ENCODE data around the gene TUBB8B. TPM values are rescaled to one million over a fixed set of nuclear protein-coding genes. Genes with fewer than 3 reads are reported as not detected.
"Not testable (repeated sequence)": the region's sequence is repeated elsewhere in the genome, so short reads cannot be mapped to it uniquely, and the experiment has no call there.

Gene TUBB8B
- total RNA-seq, 3 donors from 2014 or later = 0.66 TPM; not detected in 2

DNA sequence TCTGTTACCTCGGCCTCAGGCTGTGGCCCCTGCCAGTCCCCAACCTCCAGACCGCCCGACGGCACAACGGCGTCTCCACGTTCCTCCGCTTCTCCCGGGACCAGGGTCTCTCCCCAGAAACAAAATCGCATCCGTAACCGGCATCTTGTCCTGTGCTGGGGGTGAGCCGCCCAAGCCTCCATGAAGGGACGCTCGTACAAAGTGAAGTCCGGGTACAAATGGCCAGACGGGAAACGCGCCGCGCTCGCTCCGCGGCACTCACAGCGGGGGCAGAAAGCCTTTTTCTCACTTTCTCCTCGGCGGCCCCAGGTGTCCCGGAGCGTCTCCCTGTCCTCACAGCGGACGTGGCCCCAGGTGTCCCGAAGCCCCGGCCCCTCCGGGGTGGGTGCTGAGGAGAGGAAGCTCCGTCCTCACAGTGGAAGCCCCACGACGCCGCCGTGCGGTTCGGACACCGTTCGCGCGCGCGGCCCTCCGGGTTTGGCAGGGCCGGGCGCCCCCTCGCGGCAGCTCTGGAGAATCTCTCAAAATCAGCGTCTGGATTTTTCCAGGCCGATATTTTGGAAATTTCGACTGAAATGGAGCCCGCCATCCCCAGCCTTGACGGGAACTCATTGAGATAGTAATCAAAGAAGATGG lies 26.2 kb upstream of the TUBB8B start:
- DNase-seq (ENCODE audit: low spot score in 2 of 2); H3K9me3 ChIP-seq; H3K36me3 ChIP-seq; H3K27me3 ChIP-seq; H3K27ac ChIP-seq; intact Hi-C loops (cut with DNase I; ENCODE audit: low total_unique reads); H3K4me1 ChIP-seq: not testable (repeated sequence)
- peak overlapping the region in 1 of 3 donors; percentile 25 for H3K4me3 ChIP-seq

DNA sequence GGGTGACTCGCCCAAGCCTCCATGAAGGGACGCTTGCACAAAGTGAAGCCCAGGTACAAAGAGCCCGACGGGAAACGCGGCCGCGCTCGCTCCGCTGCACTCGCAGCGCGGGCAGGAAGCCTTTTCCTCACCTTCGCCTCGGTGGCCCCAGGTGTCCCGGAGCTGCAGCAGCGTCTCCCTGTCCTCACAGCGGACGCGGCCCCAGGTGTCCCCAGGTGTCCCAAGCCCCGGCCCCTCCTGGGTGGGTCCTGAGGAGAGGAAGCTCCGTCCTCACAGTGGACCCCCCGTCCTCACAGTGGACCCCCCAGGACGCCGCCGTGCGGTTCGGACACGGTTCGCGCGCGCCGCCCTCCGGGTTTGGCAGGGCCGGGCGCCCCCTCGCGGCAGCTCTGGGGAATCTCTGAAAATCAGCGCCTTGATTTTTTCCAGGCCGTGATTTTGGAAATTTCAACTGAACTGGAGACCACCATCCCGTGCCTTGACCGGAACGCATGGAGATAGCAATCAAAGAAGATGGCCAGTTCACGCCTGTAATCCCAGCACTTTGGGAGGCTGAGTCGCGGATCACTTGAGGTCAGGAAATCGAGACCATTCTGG lies 23.9 kb upstream of the TUBB8B start:
- H3K27ac ChIP-seq; H3K9me3 ChIP-seq; H3K4me3 ChIP-seq; intact Hi-C loops (cut with DNase I; ENCODE audit: low total_unique reads); H3K36me3 ChIP-seq; H3K4me1 ChIP-seq; DNase-seq (ENCODE audit: low spot score in 2 of 2); H3K27me3 ChIP-seq: not testable (repeated sequence)

DNA sequence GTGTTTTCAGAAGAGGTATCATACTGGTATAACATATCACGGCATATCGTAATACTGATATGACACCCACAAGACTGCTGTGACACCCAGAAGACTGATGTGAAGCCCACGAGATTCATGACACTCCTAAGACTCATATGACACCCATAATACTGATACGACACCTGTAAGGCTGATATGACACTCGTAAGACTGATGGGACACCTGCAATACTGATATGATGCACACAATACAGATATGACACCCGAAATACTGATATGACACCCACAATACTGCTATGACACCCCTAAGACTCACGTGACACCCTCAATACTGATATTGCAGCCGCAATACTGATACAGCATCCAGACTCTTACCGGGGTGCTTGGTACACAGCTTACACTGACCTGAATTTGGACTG lies 18.3 kb upstream of the TUBB8B start:
- DNase-seq (ENCODE audit: low spot score in 2 of 2); H3K36me3 ChIP-seq; H3K27me3 ChIP-seq; H3K4me1 ChIP-seq; H3K4me3 ChIP-seq; H3K27ac ChIP-seq; intact Hi-C loops (cut with DNase I; ENCODE audit: low total_unique reads); H3K9me3 ChIP-seq: not testable (repeated sequence)

DNA sequence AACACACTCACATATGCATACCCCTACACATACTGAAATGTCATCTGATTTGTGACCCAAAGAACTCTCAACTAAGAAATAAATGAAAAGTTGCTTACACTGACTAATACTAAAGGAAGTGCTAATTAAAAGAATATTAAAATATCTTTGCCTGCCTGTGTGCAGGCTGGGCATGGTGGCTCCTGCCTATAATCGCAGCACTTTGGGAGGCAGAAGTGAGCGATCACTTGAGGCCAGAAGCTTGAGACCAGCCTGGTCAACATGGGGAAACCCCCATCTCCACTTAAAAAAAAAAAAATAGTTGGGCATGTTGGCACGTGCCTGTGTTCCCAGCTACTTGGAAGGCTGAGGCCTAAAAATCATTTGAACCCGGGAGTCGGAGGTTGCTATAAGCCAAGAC lies 14.9 kb upstream of the TUBB8B start:
- H3K36me3 ChIP-seq; H3K9me3 ChIP-seq; H3K27ac ChIP-seq; intact Hi-C loops (cut with DNase I; ENCODE audit: low total_unique reads); H3K27me3 ChIP-seq; H3K4me1 ChIP-seq; DNase-seq (ENCODE audit: low spot score in 2 of 2); H3K4me3 ChIP-seq: not testable (repeated sequence)

DNA sequence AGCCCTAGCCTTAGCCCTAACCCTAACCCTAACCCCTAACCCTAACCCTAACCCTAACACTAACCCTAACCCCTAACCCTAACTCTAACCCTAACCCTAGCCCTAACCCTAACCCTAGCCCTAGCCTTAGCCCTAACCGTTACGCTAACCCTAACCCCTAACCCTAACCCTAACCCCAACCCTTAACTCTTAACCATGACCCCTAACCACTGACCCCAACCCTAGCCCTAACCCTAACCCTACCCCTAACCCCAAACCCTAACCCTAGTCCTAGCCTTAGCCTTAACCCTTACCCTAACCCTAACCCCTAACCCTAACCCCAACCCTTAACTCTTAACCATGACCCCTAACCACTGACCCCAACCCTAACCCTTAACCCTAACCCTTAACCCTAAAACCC lies 14.2 kb upstream of the TUBB8B start:
- H3K27ac ChIP-seq; H3K4me3 ChIP-seq; H3K4me1 ChIP-seq; DNase-seq (ENCODE audit: low spot score in 2 of 2); H3K9me3 ChIP-seq; H3K36me3 ChIP-seq; H3K27me3 ChIP-seq; intact Hi-C loops (cut with DNase I; ENCODE audit: low total_unique reads): not testable (repeated sequence)

DNA sequence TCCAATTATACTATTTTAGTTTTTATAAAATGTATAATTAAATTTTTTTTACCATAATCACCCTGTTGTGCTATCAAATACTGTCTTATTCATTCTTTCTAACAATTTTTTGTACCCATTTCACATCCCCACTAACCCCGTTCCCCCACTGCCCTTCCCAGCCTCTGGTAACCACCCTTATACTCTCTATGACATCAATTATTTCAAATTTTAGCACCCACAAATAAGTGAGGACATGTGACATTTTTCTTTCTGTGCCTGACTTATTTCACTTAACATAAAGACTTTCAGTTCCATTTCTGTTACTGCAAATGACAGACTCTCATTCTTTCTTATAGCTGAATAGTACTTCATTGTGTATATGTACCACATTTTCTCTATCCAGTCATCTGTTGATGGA lies 5.0 kb upstream of the TUBB8B start:
- H3K4me1 ChIP-seq, H3K27me3 ChIP-seq: not testable (repeated sequence)

DNA sequence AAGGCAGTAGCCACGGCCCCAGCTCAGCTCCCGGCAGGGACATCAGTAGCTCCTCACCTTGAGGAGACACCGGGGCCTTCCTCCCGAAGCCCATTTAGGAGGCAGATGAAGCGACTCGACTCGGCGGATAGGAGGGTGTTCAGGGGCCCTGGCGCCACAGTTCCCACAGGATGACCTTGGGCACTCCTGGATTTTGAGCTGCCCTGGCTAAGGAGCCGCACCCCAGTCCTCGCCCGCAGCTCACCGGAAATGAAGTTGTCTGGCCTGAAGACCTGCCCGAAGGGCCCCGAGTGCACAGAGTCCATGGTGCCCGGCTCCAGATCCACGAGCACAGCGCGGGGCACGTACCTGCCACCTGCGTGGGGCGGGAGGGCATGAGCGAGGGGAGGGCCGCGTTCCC lies 719 bp downstream of the TUBB8B start:
- H3K4me3 ChIP-seq; H3K27ac ChIP-seq; H3K36me3 ChIP-seq; intact Hi-C loops (cut with DNase I; ENCODE audit: low total_unique reads); H3K27me3 ChIP-seq; DNase-seq (ENCODE audit: low spot score in 2 of 2); H3K4me1 ChIP-seq; H3K9me3 ChIP-seq: not testable (repeated sequence)

More for the DNA sequence above, 5.0 kb upstream of the TUBB8B start:
- H3K9me3 ChIP-seq; H3K36me3 ChIP-seq; intact Hi-C loops (cut with DNase I; ENCODE audit: low total_unique reads); H3K27ac ChIP-seq; H3K4me3 ChIP-seq; DNase-seq (ENCODE audit: low spot score in 2 of 2): not testable (repeated sequence)

DNA sequence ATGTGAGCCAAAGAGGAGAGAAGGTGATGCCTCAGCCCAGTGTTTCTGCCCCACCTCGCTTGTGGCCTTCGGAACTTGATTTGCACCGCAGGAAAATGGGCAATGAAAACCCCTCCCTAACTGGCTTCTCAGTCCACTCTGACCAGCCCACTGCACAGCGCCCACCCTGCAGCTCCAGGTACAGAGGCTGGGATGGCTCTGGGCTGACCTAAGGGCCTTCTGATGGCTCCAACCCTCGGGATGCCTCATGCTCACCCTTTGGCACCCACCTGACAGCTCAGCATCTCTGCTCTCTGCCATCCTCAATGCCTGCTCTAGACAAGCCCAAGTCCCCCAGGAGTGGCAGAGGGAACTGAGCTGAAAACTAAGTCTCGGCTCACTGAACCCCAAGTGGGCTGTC lies 36.2 kb downstream of the TUBB8B start:
- H3K4me1 ChIP-seq; H3K36me3 ChIP-seq; H3K4me3 ChIP-seq; DNase-seq (ENCODE audit: low spot score in 2 of 2); H3K27me3 ChIP-seq; intact Hi-C loops (cut with DNase I; ENCODE audit: low total_unique reads); H3K9me3 ChIP-seq; H3K27ac ChIP-seq: not testable (repeated sequence)

DNA sequence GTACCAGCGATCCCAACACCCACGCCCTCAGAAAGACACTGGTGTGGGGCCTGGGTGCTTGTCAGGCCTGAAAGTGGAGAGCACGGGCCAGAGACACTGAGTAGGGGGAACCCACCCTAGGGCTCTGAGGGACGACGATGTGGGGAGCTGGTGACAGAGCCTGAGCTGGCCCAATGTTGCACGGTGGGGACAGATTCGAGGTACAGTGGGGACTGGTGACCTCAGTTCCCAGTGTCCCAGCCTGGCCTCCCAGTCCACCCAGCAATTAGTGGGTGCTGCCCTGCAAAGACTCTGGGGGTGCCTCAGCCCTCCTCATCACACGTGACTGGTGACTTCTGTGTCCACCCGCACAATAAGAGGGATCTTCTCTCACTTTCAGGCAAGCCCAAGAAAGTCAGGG lies 36.6 kb downstream of the TUBB8B start:
- H3K27ac ChIP-seq; H3K27me3 ChIP-seq; H3K36me3 ChIP-seq; H3K4me3 ChIP-seq; H3K4me1 ChIP-seq; intact Hi-C loops (cut with DNase I; ENCODE audit: low total_unique reads); DNase-seq (ENCODE audit: low spot score in 2 of 2); H3K9me3 ChIP-seq: not testable (repeated sequence)

DNA sequence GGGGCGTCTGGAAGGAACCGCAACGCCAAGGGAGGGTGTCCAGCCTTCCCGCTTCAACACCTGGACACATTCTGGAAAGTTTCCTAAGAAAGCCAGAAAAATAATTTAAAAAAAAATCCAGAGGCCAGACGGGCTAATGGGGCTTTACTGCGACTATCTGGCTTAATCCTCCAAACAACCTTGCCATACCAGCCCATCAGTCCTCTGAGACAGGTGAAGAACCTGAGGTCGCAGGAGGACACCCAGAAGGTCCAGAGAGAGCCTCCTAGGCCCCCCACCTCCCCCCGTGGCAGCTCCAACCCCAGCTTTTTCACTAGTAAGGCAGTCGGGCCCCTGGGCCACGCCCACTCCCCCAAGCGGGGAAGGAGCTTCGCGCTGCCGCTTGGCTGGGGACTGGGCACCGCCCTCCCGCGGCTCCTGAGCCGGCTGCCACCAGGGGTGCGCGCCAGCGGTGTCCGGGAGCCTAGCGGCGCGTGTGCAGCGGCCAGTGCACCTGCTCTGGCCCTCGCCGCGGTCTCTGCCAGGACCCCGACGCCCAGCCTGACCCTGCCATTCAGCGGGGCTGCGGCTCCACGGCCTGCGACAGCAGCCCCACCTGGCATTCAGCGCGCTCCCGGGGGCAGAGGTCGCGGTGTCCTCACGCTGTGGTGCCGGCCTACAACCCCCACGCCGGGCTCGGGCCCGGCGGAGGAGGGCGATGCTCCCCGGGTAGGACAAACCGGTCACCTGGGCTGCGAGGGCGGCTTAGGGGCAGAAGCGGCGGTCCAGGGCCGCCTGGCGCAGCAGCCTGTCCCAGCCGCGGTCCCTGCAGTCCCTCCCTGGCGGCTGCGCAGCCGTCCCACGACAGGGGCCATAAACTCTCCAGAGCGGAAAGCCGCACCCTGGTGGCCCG lies 37.8 kb downstream of the TUBB8B start:
- H3K4me1 ChIP-seq; DNase-seq (ENCODE audit: low spot score in 2 of 2); H3K36me3 ChIP-seq; intact Hi-C loops (cut with DNase I; ENCODE audit: low total_unique reads); H3K4me3 ChIP-seq; H3K27ac ChIP-seq; H3K9me3 ChIP-seq; H3K27me3 ChIP-seq: not testable (repeated sequence)

DNA sequence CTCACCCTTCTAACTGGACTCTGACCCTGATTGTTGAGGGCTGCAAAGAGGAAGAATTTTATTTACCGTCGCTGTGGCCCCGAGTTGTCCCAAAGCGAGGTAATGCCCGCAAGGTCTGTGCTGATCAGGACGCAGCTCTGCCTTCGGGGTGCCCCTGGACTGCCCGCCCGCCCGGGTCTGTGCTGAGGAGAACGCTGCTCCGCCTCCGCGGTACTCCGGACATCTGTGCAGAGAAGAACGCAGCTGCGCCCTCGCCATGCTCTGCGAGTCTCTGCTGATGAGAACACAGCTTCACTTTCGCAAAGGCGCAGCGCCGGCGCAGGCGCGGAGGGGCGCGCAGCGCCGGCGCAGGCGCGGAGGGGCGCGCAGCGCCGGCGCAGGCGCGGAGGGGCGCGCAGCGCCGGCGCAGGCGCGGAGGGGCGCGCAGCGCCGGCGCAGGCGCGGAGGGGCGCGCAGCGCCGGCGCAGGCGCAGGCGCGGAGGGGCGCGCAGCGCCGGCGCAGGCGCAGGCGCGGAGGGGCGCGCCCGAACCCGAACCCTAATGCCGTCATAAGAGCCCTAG lies 38.7 kb downstream of the TUBB8B start:
- H3K27me3 ChIP-seq; intact Hi-C loops (cut with DNase I; ENCODE audit: low total_unique reads); H3K36me3 ChIP-seq; H3K4me3 ChIP-seq; H3K4me1 ChIP-seq; H3K27ac ChIP-seq; H3K9me3 ChIP-seq: not testable (repeated sequence)
- DNase-seq (ENCODE audit: low spot score in 2 of 2) = peak in 1 of 2 donors; percentile 23

DNA sequence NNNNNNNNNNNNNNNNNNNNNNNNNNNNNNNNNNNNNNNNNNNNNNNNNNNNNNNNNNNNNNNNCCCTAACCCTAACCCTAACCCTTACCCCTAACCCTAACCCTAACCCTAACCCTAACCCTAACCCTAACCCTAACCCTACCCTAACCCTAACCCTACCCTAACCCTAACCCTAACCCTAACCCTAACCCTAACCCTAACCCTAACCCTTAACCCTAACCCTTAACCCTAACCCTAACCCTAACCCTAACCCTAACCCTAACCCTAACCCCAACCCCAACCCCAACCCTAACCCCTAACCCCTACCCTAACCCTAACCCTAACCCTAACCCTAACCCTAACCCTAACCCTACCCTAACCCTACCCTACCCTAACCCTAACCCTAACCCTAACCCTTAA lies 39.5 kb downstream of the TUBB8B start:
- H3K9me3 ChIP-seq; DNase-seq (ENCODE audit: low spot score in 2 of 2); H3K36me3 ChIP-seq; H3K27me3 ChIP-seq; H3K4me3 ChIP-seq; intact Hi-C loops (cut with DNase I; ENCODE audit: low total_unique reads); H3K27ac ChIP-seq; H3K4me1 ChIP-seq: not testable (repeated sequence)
